ENCODE data around the gene UBE2H.

UBE2H gene

GRCh38 chr7:129952653-129953560, at the start of gene UBE2H (continued):
- no peak for TF ChIP-seq ZNF555 (tag by site-specific recombination; conservative IDR thresholded peaks at IDR 0.05)
- peak; percentile 89 for TF ChIP-seq ZBTB6 (tag by site-specific recombination; IDR thresholded peaks at IDR 0.05)
- peak; percentile 96 for TF ChIP-seq ZNF660 (tag by site-specific recombination; IDR thresholded peaks at IDR 0.05)
- no peak for TF ChIP-seq ZNF133 (tag by site-specific recombination; IDR thresholded peaks at IDR 0.05)
- no peak for TF ChIP-seq ZNF488 (tag by site-specific recombination; IDR thresholded peaks at IDR 0.05)
- peak; percentile 74; the same call in 1 of the 2 replicates for TF ChIP-seq ZSCAN18 (tag by site-specific recombination; IDR thresholded peaks at IDR 0.05)
- no peak for TF ChIP-seq ZNF670 (tag by site-specific recombination; IDR thresholded peaks at IDR 0.05; ENCODE audit: low read depth)
- TF ChIP-seq ZNF366 (tag by site-specific recombination; conservative IDR thresholded peaks at IDR 0.05), result no peak
- TF ChIP-seq ZNF645 (tag by site-specific recombination; IDR thresholded peaks at IDR 0.05), result no peak
- no peak for TF ChIP-seq ZNF18 (tag by site-specific recombination; IDR thresholded peaks at IDR 0.05)
- no peak for TF ChIP-seq GLI4 (tag by site-specific recombination; IDR thresholded peaks at IDR 0.05)
- TF ChIP-seq ZNF169 (tag by site-specific recombination; IDR thresholded peaks at IDR 0.05), result no peak
- TF ChIP-seq ZNF157 (tag by site-specific recombination; IDR thresholded peaks at IDR 0.05), result no peak
- TF ChIP-seq ZSCAN30 (tag by site-specific recombination; IDR thresholded peaks at IDR 0.05), result peak; percentile 83
- no peak for TF ChIP-seq REPIN1 (tag by site-specific recombination; IDR thresholded peaks at IDR 0.05; ENCODE audit: low read depth)
- TF ChIP-seq TRIM28 (IDR thresholded peaks at IDR 0.05; ENCODE audit: borderline replicate concordance, low read length), result no peak
- TF ChIP-seq GFI1B (tag by site-specific recombination; IDR thresholded peaks at IDR 0.05), result 0 out of 2 replicates have a peak, but pooled peaks have one; percentile 3
- no peak for TF ChIP-seq ZNF292 (tag by site-specific recombination; IDR thresholded peaks at IDR 0.05; ENCODE audit: borderline replicate concordance, low read depth)
- TF ChIP-seq WT1 (tag by site-specific recombination; IDR thresholded peaks at IDR 0.05), result peak; percentile 42; the same call in 1 of the 2 replicates
- TF ChIP-seq, protein P1, sequence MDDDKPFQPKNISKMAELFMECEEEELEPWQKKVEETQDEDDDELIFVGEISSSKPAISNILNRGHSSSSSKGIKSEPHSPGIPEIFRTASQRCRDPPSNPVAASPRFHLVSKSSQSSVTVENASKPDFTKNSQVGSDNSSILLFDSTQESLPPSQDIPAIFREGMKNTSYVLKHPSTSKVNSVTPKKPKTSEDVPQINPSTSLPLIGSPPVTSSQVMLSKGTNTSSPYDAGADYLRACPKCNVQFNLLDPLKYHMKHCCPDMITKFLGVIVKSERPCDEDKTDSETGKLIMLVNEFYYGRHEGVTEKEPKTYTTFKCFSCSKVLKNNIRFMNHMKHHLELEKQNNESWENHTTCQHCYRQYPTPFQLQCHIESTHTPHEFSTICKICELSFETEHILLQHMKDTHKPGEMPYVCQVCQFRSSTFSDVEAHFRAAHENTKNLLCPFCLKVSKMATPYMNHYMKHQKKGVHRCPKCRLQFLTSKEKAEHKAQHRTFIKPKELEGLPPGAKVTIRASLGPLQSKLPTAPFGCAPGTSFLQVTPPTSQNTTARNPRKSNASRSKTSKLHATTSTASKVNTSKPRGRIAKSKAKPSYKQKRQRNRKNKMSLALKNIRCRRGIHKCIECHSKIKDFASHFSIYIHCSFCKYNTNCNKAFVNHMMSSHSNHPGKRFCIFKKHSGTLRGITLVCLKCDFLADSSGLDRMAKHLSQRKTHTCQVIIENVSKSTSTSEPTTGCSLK (tag by site-specific recombination; IDR thresholded peaks at IDR 0.05), result no peak
- TF ChIP-seq, protein P2, sequence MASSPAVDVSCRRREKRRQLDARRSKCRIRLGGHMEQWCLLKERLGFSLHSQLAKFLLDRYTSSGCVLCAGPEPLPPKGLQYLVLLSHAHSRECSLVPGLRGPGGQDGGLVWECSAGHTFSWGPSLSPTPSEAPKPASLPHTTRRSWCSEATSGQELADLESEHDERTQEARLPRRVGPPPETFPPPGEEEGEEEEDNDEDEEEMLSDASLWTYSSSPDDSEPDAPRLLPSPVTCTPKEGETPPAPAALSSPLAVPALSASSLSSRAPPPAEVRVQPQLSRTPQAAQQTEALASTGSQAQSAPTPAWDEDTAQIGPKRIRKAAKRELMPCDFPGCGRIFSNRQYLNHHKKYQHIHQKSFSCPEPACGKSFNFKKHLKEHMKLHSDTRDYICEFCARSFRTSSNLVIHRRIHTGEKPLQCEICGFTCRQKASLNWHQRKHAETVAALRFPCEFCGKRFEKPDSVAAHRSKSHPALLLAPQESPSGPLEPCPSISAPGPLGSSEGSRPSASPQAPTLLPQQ (tag by site-specific recombination; IDR thresholded peaks at IDR 0.05), result peak; percentile 85
- peak; percentile 78 for TF ChIP-seq SP2 (tag by site-specific recombination; IDR thresholded peaks at IDR 0.05)
- peak; percentile 77 for TF ChIP-seq SP7 (tag by site-specific recombination; IDR thresholded peaks at IDR 0.05)
- 0 out of 2 replicates have a peak, but pooled peaks have one; percentile 39 for TF ChIP-seq ZNF280D (tag by site-specific recombination; IDR thresholded peaks at IDR 0.05)

Measured in HEK293 (cell line).